HG03575 (cell line): ENCODE data around the gene NUMA1.

Experiments used
- ATAC-seq: cut with Tn5 transposase; IDR thresholded peaks from one replicate; pipeline ENCODE4 v1.9.1; 2021; ENCODE audit not compliant: unreplicated experiment, insufficient number of reproducible peaks, low FRiP score; ENCODE audit errors: extremely low read depth

Gene NUMA1

GRCh38 chr11:72080326-72081183 is at the start of gene NUMA1, which contains the start of gene LRRC51:
TSS of gene NUMA1 (minus strand) at chr11:72080542. CDS start at chr11:72035943, 44,599 bp downstream.
TSS of gene LRRC51 (plus strand) at chr11:72080850. CDS start at chr11:72089084, 8,234 bp downstream.
- ATAC-seq = peak; percentile 81

GRCh38 chr11:72129381-72129780 is 49.0 kb upstream of the NUMA1 start:
- ATAC-seq = no peak

GRCh38 chr11:72127923-72128322 is 47.6 kb upstream of the NUMA1 start:
- ATAC-seq = no peak

GRCh38 chr11:72125956-72126355 is 45.6 kb upstream of the NUMA1 start:
- ATAC-seq = no peak

GRCh38 chr11:72124046-72124445 is 43.7 kb upstream of the NUMA1 start:
- ATAC-seq = no peak

GRCh38 chr11:72123117-72123653 is 42.8 kb upstream of the NUMA1 start:
- no peak for ATAC-seq

GRCh38 chr11:72122607-72123006 is 42.3 kb upstream of the NUMA1 start:
- no peak for ATAC-seq

GRCh38 chr11:72120930-72121329 is 40.6 kb upstream of the NUMA1 start:
- ATAC-seq = no peak

GRCh38 chr11:72119198-72119597 is 38.9 kb upstream of the NUMA1 start:
- ATAC-seq = no peak

GRCh38 chr11:72116019-72116755 is 35.8 kb upstream of the NUMA1 start:
- ATAC-seq = no peak

GRCh38 chr11:72114570-72114969 is 34.2 kb upstream of the NUMA1 start:
- ATAC-seq = no peak

GRCh38 chr11:72112978-72113808 is 32.9 kb upstream of the NUMA1 start:
- ATAC-seq = no peak

GRCh38 chr11:72112143-72112977 is 32.0 kb upstream of the NUMA1 start, which contains the start of gene ANAPC15:
TSS of gene ANAPC15 (minus strand) at chr11:72112695. CDS start at chr11:72111276, 1,419 bp downstream.
- peak; percentile 48 for ATAC-seq

GRCh38 chr11:72111300-72112142 is 31.2 kb upstream of the NUMA1 start:
- ATAC-seq = no peak

GRCh38 chr11:72105888-72106287 is 25.5 kb upstream of the NUMA1 start, which contains the start of gene TOMT:
TSS of gene TOMT (plus strand) at chr11:72105924. CDS start at chr11:72105952, 28 bp downstream.
- ATAC-seq = no peak

GRCh38 chr11:72103754-72104167 is 23.4 kb upstream of the NUMA1 start:
- no peak for ATAC-seq
